Naive thymus-derived CD8-positive, alpha-beta T cell (primary cell): ENCODE results near the gene ATXN1. TPM values are rescaled to one million over a fixed set of nuclear protein-coding genes. Genes with fewer than 3 reads are reported as not detected.

Experiments
- ATAC-seq, 2 donors: fragments of 150-1000 bp; cut with Tn5 transposase in 1 of 2; sonication (Bioruptor Pico), chemical (Tn5 transposase) in 1 of 2; 1 replicate in 1 of 2; 2 replicates in 1 of 2; pipeline ENCODE4 v1.10.0; 2021; ENCODE audit warnings: mild to moderate bottlenecking in 2 of 2, moderate library complexity in 2 of 2
- POLR2A ChIA-PET: fragments of 350-600 bp; sonication (Branson Sonifier 250); formaldehyde crosslinking; loops from one replicate; lab custom pipeline; 2021; ENCODE audit warnings: antibody characterized with exemption; lab: Charles Lee
- DNase-seq, 10 donors: peaks; one replicate each; pipeline versions ENCODE4 v3.0.0 to v3.0.0-alpha.2; 2020 to 2022
- H3K27ac Mint-ChIP-seq, 10 donors: one replicate each; pipeline ENCODE4 v1.8.0; 2020 to 2022; ENCODE audit warnings: mild to moderate bottlenecking in 10 of 10, mixed read lengths in 10 of 10, moderate library complexity in 4 of 10, inconsistent platforms in 1 of 10
- H3K27me3 Mint-ChIP-seq, 5 donors: one replicate each; pipeline ENCODE4 v1.8.0; 2021 to 2022; ENCODE audit warnings: mixed read lengths in 5 of 5
- H3K36me3 Mint-ChIP-seq, 3 donors: one replicate each; pipeline ENCODE4 v1.8.0; 2020 to 2022; ENCODE audit warnings: mixed read lengths in 3 of 3, mild to moderate bottlenecking in 2 of 3, inconsistent platforms in 1 of 3
- H3K4me1 Mint-ChIP-seq, 4 donors: one replicate each; pipeline ENCODE4 v1.8.0; 2021 to 2022; ENCODE audit warnings: mixed read lengths in 4 of 4
- H3K4me3 Mint-ChIP-seq, 10 donors: one replicate each; pipeline ENCODE4 v1.8.0; 2020 to 2022; ENCODE audit warnings: mild to moderate bottlenecking in 10 of 10, mixed read lengths in 10 of 10, moderate library complexity in 6 of 10, inconsistent platforms in 1 of 10
- H3K9me3 Mint-ChIP-seq, 9 donors: one replicate each; pipeline ENCODE4 v1.8.0; 2020 to 2022; ENCODE audit warnings: mixed read lengths in 9 of 9, mild to moderate bottlenecking in 3 of 9, inconsistent platforms in 1 of 9, moderate library complexity in 1 of 9
- polyA plus RNA-seq, 3 donors: library from polyadenylated mRNA; unstranded; fragments of 300-500 nt; fragmentation: Illumina TruSeq; gene quantifications; one replicate each; pipeline ENCODE4 v1.2.3, GENCODE V29; 2021
- total RNA-seq, 8 experiments: library from RNA in 2 of 8; stranded (reverse) in 2 of 8; gene quantifications; one replicate each; pipeline ENCODE4 v1.2.3 and lab custom pipeline; 2021 to 2026

ATXN1 gene
- total and polyA plus RNA-seq, 5 experiments from 2014 or later = 2.7 to 42.3 (median 8.2) TPM

DNA sequence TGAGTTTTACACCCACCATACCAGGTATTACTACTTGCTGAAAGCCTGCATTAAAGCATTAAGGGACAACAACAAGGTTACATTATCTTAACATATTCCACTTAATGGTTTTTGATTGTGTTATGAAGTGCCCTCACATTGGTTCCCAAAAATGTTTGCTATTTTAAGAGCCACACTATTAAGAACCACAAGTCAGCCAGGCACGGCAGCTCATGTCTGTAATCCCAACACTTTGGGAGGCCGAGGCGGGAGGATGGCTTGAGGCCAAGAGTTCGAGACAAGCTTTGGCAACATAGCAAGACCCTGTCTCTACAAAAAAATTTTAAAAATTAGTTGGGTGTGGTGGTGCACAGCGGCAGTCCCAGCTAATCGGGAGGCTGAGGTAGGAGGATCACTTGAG, 28.2 kb downstream of the ATXN1 start:
- Mint-ChIP-seq H3K9me3 (no peaks in the 10 kb centered on the region), H3K4me3 (no peak overlapping the region), H3K4me1 (peaks cover 13 to 44% (median 30%) of the 10 kb centered on the region in 4 donors), H3K27me3 (no peaks in the 10 kb centered on the region), H3K27ac (peak overlapping the region in 3 of 10 donors; percentile 1 to 46 (median 26)), H3K36me3 (peaks cover 0 to 22% (median 3%) of the 10 kb centered on the region in 3 donors)
- DNase-seq (no peak), ATAC-seq (no peak)
- POLR2A ChIA-PET = no interaction called here

DNA sequence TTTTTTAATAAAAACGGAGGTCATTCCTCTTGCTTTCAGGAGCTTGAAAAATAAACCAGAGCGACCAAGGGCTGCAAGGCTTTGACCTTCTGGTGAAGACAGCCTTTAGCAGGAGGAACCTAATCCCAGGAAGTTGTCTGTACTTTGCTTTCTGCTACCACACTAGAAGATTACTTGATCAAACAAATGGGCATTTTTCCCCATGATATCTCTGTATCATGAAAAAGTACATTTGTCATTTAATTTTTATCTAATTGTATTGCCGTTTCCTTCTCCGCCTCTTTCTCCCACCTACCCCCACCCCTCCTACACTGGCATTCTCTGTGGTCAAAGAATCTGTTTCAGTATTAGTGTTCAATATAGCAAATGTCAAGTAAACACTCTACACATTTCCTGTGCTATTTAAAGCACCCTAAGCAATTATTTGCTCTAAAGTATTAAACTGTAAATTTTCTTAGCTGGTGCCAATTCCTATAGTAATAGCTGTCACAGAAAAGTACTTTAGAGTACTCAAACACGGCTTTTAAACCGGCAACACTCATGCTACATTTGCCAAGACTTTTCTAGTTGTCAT, 29.7 kb downstream of the ATXN1 start:
- POLR2A ChIA-PET = no interaction called here
- no peaks in the 10 kb centered on the region for H3K9me3 Mint-ChIP-seq
- H3K4me3 Mint-ChIP-seq = peak overlapping the region in 5 of 10 donors; percentile 12 to 67 (median 41)
- peaks cover 9 to 40% (median 25%) of the 10 kb centered on the region in 4 donors for H3K4me1 Mint-ChIP-seq
- DNase-seq (no peak), ATAC-seq (no peak)
- no peaks in the 10 kb centered on the region for H3K27me3 Mint-ChIP-seq
- peak overlapping the region in 7 of 10 donors; percentile 1 to 88 (median 19) for H3K27ac Mint-ChIP-seq
- peaks cover 0 to 15% (median 3%) of the 10 kb centered on the region in 3 donors for H3K36me3 Mint-ChIP-seq

DNA sequence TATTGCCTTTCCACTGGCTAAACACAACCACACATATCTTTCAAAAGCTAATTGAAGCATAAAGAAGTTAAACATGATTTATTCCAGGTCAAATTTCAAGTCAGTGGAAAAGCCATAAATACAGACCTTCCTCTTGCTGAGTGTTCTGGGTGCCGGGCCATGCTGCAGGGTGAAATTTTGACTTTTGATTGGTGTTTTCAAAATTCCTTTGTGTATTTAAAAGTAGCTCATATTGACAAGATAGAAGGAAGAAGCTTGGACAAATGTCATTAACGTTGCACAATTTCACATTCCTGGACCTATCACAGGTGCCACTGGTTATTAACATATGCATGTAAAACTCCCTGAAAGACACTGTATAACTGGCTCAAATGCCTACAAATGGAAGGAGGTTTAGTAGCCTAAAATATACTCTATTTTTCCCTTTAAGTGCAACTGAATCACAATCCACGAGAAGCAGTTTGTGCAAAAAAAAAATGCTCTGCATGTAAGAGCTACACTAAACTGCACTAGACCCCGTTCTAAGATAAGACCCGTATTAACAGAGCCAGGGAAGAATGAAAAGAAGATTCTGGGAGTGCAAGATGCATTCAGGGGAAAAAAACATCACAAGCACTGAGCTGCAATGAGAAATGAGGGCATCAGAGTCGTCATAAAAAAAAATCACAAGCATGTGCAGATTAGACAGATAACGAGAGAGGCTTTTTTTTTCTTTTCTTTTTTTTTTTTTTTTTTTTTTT, 30.4 kb downstream of the ATXN1 start:
- Mint-ChIP-seq H3K27ac (peak overlapping the region in 6 of 10 donors; percentile 1 to 88 (median 36)), H3K9me3 (no peaks in the 10 kb centered on the region), H3K4me1 (peaks cover 9 to 39% (median 25%) of the 10 kb centered on the region in 4 donors), H3K4me3 (peak overlapping the region in 7 of 10 donors; percentile 9 to 74 (median 38)), H3K27me3 (no peaks in the 10 kb centered on the region), H3K36me3 (peaks cover 0 to 15% (median 3%) of the 10 kb centered on the region in 3 donors)
- DNase-seq = peak in 1 of 10 donors; percentile 16
- POLR2A ChIA-PET = no interaction called here
- peak in 1 of 2 donors; percentile 52 for ATAC-seq

DNA sequence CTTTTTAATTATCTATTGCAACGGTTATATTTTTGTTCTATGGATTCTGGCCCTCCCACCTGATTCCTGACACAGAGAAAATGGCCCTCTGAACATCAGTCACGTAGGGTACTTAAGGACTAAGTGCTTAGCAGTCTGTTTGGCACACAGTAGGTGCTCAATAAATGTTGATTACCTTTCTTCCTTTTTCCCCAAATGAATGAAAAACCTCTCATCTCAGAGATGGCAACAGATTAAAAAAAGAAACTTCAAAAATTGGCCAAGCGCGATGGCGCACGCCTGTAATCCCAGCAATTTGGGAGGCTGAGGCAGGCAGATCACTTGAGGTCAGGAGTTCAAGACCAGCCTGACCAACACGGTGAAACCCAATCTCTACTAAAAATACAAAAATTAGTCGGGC, 31.5 kb downstream of the ATXN1 start:
- Mint-ChIP-seq H3K9me3 (no peaks in the 10 kb centered on the region), H3K27me3 (no peaks in the 10 kb centered on the region), H3K4me3 (no peak overlapping the region), H3K4me1 (peaks cover 12 to 48% (median 32%) of the 10 kb centered on the region in 4 donors), H3K36me3 (peaks cover 0 to 15% (median 3%) of the 10 kb centered on the region in 3 donors), H3K27ac (peak overlapping the region in 1 of 10 donors; percentile 6)
- POLR2A ChIA-PET = no interaction called here
- no peak for ATAC-seq
- no peak for DNase-seq

DNA sequence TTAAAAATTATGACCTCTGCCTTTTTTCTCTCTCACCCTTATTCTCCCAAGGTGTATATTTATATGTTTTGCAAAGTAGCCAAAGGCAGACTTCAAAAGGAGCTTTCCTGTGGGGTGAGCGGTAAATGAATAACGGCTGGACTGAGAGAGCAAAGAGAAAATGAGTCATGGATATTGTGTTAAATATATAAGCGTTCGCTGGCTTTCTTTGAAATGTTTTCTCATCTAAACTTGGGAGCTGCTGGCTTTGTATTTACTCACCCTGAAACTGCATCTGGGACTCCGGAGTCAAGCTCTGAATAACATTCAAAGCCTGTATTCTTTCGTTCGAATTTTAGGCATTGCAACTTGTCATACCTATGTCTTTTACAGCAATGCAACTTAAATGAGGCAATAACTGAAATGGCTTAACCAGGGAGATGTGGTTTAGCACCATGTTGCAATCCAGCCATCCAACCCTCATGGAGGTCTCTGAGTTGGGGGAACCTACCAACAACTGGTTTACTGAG, 32.0 kb downstream of the ATXN1 start:
- Mint-ChIP-seq H3K27ac (peak overlapping the region in 2 of 10 donors; percentile 31 to 41), H3K4me1 (peaks cover 14 to 51% (median 36%) of the 10 kb centered on the region in 4 donors), H3K36me3 (peaks cover 0 to 11% (median 3%) of the 10 kb centered on the region in 3 donors), H3K27me3 (no peaks in the 10 kb centered on the region), H3K9me3 (no peaks in the 10 kb centered on the region), H3K4me3 (peak overlapping the region in 1 of 10 donors; percentile 22)
- no peak for DNase-seq
- POLR2A ChIA-PET = no interaction called here
- ATAC-seq = no peak

DNA sequence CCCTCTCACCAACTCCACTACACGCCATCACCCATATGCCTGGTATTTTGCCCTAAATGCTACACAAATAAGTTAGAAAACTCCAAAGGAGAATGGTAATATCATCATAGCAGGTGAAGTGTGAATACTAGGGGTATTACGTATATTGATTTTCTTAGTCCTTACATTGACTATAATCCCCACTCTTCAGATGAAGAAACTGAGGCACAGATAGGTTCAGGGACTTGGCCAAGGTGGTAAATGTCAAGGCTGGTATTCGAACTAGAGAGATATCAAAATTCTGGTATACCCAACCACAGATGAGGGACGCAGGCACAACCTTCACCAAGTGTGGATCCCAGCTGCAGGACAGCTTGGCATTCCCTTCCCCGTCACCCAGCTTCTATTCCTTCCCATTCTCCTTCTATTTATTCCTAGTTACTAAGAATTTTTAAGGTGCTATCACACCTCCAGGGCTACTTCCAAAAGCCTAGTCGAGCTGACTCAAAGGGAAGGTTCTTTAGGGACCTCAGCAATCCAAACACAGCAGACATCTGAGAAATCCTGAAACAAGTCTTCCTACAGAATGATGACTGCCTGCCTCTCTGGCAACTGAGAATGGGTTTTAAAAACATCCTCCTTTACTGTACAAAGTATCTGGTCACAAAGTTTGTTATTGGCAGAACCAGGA, 32.6 kb downstream of the ATXN1 start:
- no peak overlapping the region for H3K4me3 Mint-ChIP-seq
- H3K4me1 Mint-ChIP-seq = peaks cover 17 to 57% (median 40%) of the 10 kb centered on the region in 4 donors
- no peak for ATAC-seq
- H3K27me3 Mint-ChIP-seq = no peaks in the 10 kb centered on the region
- H3K9me3 Mint-ChIP-seq = no peaks in the 10 kb centered on the region
- POLR2A ChIA-PET = no interaction called here
- peaks cover 0 to 6% (median 0%) of the 10 kb centered on the region in 3 donors for H3K36me3 Mint-ChIP-seq
- H3K27ac Mint-ChIP-seq = peak overlapping the region in 1 of 10 donors; percentile 31
- DNase-seq = no peak

DNA sequence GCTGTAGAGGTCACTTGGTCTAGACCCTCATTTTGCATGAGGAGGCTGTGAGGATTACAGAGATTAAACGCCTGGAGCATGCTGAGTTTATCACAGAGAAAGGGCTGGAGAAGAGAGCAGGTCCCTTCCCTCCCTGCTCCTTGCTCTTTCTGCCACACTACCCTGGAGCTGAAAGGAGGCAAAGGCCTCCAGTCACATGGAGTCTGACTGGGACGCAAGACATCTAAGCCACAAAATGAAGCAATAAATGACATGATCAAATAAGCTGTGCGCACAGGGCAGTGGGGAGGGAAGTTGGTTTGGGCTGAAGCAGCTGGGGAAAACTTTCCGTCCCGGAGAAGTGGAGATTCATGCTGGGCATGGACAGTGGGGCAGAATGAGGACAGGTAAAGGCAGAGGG, 33.3 kb downstream of the ATXN1 start:
- POLR2A ChIA-PET = no interaction called here
- H3K9me3 Mint-ChIP-seq = no peaks in the 10 kb centered on the region
- DNase-seq (no peak), ATAC-seq (no peak)
- peak overlapping the region in 2 of 10 donors; percentile 57 to 92 for H3K27ac Mint-ChIP-seq
- no peak overlapping the region for H3K4me3 Mint-ChIP-seq
- H3K27me3 Mint-ChIP-seq = no peaks in the 10 kb centered on the region
- peaks cover 0 to 6% (median 0%) of the 10 kb centered on the region in 3 donors for H3K36me3 Mint-ChIP-seq
- H3K4me1 Mint-ChIP-seq = peaks cover 17 to 58% (median 40%) of the 10 kb centered on the region in 4 donors

DNA sequence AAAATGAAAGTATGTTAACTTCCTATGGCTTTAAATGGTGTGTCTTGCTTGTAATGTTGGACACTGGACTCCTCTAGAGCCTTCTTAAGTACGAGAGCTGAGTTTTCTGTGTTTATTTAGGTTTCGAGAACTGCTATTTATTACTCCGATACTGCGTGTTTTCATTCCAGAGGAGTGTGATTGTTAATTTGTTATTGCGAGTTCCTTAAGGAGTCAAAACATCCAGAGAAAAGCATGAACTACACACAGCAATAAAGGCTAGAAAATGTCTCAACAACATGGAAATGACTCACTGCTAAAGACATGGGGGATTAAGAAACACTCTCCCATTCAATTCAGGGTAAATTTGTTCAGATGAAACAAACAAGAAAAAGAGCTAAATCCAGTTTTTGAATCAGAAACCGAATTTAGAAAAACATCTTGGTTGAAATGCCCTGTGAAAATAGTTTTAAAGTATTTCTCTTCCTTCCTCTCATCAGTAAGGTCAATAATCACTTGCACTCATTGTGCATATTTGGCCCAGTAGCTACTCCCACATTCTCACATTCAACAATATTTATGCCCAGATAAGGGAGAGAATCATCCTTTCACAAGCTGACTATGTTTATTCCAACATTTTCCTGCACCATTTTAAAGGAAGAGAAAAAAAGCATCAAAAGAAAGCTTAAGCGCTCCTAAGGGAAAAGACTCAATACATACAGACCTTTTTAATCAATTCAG, 36.0 kb downstream of the ATXN1 start:
- ATAC-seq = no peak
- Mint-ChIP-seq H3K36me3 (peaks cover 0 to 6% (median 3%) of the 10 kb centered on the region in 3 donors), H3K4me1 (peaks cover 12 to 34% (median 17%) of the 10 kb centered on the region in 4 donors), H3K4me3 (no peak overlapping the region), H3K27ac (no peak overlapping the region), H3K27me3 (no peaks in the 10 kb centered on the region), H3K9me3 (no peaks in the 10 kb centered on the region)
- POLR2A ChIA-PET = no interaction called here
- DNase-seq = no peak

DNA sequence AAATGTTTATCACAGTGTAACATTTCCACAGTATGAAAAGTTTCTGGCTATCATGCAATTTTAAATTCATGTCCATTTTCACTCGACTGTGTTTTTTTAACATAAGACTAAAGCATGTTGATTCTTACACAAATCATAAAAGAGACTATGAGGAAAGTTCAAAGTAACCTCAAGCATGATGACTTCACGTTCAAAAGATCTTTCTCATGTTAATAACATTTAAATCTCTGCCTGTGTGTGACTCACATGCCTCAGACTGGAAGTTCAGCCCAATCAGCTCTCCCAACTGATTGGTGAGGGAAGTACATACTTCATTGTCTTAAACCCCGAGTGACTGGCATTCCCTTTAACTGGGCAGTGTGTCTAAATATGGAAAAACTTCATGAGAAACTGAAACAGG, 37.4 kb downstream of the ATXN1 start:
- POLR2A ChIA-PET = no interaction called here
- peaks cover 0 to 6% (median 0%) of the 10 kb centered on the region in 3 donors for H3K36me3 Mint-ChIP-seq
- no peaks in the 10 kb centered on the region for H3K9me3 Mint-ChIP-seq
- H3K4me1 Mint-ChIP-seq = peaks cover 15 to 35% (median 22%) of the 10 kb centered on the region in 4 donors
- H3K4me3 Mint-ChIP-seq = no peak overlapping the region
- no peaks in the 10 kb centered on the region for H3K27me3 Mint-ChIP-seq
- DNase-seq = peak in 1 of 10 donors; percentile 21
- peak; percentile 37 to 51 for ATAC-seq
- H3K27ac Mint-ChIP-seq = peak overlapping the region in 4 of 10 donors; percentile 26 to 53 (median 43)

DNA sequence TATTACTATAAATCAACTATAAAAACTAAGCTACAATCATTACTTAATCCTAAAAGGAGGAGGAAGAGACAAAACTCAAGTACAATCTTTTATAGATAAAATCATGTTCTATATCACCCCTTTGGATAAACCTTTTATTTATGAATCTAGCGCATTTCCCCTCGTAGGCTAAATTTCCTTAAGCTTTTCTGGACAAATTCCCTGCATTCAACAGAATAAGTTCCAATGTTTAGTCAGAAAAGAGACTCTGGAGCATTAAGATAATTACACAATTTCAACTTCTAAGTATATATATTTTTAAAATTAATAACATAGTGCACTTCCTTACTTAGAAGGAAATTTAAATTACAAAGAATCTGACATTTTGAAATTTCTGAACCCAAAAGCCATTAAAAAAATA, 37.9 kb downstream of the ATXN1 start:
- POLR2A ChIA-PET = no interaction called here
- Mint-ChIP-seq H3K27me3 (no peaks in the 10 kb centered on the region), H3K36me3 (peaks cover 0 to 6% (median 0%) of the 10 kb centered on the region in 3 donors), H3K4me3 (no peak overlapping the region), H3K4me1 (peaks cover 15 to 37% (median 22%) of the 10 kb centered on the region in 4 donors), H3K9me3 (no peaks in the 10 kb centered on the region), H3K27ac (peak overlapping the region in 1 of 10 donors; percentile 26)
- no peak for DNase-seq
- ATAC-seq = no peak

DNA sequence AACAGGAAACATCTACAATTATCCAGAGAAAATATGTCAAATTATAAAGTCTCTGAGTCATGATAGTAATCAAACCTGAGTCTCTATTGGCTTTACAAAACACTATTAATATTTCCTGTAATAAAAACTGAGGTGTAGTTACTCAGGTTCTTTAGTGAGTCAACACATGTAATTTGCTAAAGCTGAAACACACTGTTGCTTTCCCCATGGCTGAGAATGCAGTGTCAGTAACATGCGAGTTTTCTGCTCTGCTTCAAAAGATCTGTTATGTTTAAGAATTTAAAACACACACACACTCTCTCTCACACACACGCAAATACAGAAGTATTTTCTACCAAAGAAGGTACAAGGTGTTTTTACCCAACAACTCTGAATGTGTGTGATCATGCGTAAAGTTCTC, 38.6 kb downstream of the ATXN1 start:
- Mint-ChIP-seq H3K4me3 (no peak overlapping the region), H3K36me3 (peaks cover 0 to 6% (median 0%) of the 10 kb centered on the region in 3 donors), H3K27ac (no peak overlapping the region), H3K9me3 (no peaks in the 10 kb centered on the region), H3K4me1 (peaks cover 12 to 37% (median 21%) of the 10 kb centered on the region in 4 donors), H3K27me3 (no peaks in the 10 kb centered on the region)
- DNase-seq = no peak
- no peak for ATAC-seq
- POLR2A ChIA-PET = no interaction called here

DNA sequence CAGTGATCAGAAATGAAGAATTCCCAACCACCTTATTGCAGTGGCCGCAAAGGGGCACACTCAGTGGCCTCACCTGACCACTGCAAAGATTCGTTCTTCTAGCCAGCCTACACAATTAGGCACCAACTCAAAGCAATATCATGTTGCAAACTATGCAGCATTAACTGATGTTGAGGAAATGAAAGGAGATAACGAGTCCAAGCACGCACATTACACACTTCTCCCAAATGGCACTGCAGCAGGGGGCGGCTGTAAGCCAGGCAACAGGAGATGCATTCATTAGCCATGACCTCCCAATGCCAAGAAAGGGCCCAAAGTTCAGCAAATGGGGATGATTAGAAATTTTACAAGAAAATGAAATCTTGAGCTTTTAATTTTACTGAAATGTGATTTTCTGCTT, 39.3 kb downstream of the ATXN1 start:
- no peak overlapping the region for H3K27ac Mint-ChIP-seq
- no peaks in the 10 kb centered on the region for H3K9me3 Mint-ChIP-seq
- H3K27me3 Mint-ChIP-seq = no peaks in the 10 kb centered on the region
- H3K4me3 Mint-ChIP-seq = no peak overlapping the region
- POLR2A ChIA-PET = no interaction called here
- no peak for ATAC-seq
- H3K36me3 Mint-ChIP-seq = peaks cover 0 to 6% (median 0%) of the 10 kb centered on the region in 3 donors
- H3K4me1 Mint-ChIP-seq = peaks cover 14 to 43% (median 21%) of the 10 kb centered on the region in 4 donors
- DNase-seq = no peak
